Thyroid gland (tissue), 4 donors: ENCODE measurements around the gene TAS2R43.

ENCODE experiments used
- CTCF ChIP-seq, 6 experiments: fragments of 200-600 bp in 3 of 6; fragments of 450-650 bp in 3 of 6; sonication (generic) in 3 of 6; IDR thresholded peaks; one replicate each; pipeline ENCODE4 v1.5.1; 2016 to 2019; ENCODE audit warnings: antibody characterized with exemption in 6 of 6, mild to moderate bottlenecking in 2 of 6, inconsistent platforms in 1 of 6, moderate library complexity in 1 of 6
- POLR2A ChIP-seq, 2 donors: fragments of 450-650 bp; IDR thresholded peaks; one replicate each; pipeline ENCODE4 v1.6.1; 2017; ENCODE audit warnings: antibody characterized with exemption in 2 of 2, mild to moderate bottlenecking in 2 of 2, moderate library complexity in 1 of 2

GRCh38 chr12:11089246-11089645, 2.9 kb downstream of the TAS2R43 start:
- no peak for TF ChIP-seq CTCF (IDR thresholded peaks at IDR 0.05)
- TF ChIP-seq POLR2A (IDR thresholded peaks at IDR 0.05): no peak
